K562 (cell line): ENCODE measurements around the gene NFATC3. TPM values are rescaled to one million over a fixed set of nuclear protein-coding genes. Genes with fewer than 3 reads are reported as not detected.

Experiments used
- CSDE1 ChIP-seq, 2 experiments: fragments of 450-650 bp; IDR thresholded peaks; 2 replicates each; pipeline ENCODE4 v1.6.1; 2016; ENCODE audit warnings: mild to moderate bottlenecking in 1 of 2
- HEY1 ChIP-seq: fragments of 250-450 bp; sonication (Bioruptor Pico); IDR thresholded peaks from 2 replicates; pipeline ENCODE4 v1.5.0; 2020; ENCODE audit warnings: mild to moderate bottlenecking, moderate library complexity, borderline replicate concordance
- JUNB ChIP-seq: fragments of 450-650 bp; formaldehyde crosslinking; conservative IDR thresholded peaks from 2 replicates; pipeline ENCODE4 v1.4.0; 2020; ENCODE audit warnings: mild to moderate bottlenecking
- MCM7 ChIP-seq, 2 experiments: fragments of 450-650 bp; IDR thresholded peaks; 2 replicates each; pipeline ENCODE4 v1.6.1; 2016 to 2018
- PHB2 ChIP-seq: fragments of 450-650 bp; IDR thresholded peaks from 2 replicates; pipeline ENCODE4 v1.6.1; 2017; ENCODE audit warnings: low read depth
- RB1 ChIP-seq: fragments of 450-650 bp; IDR thresholded peaks from 2 replicates; pipeline ENCODE4 v1.6.1; 2017; ENCODE audit warnings: low read depth, mild to moderate bottlenecking
- RBM17 ChIP-seq: fragments of 200-400 bp; formaldehyde crosslinking; IDR thresholded peaks from 2 replicates; pipeline ENCODE4 v1.6.1; 2017; ENCODE audit warnings: low read depth, mild to moderate bottlenecking, low read length, borderline replicate concordance
- RNF2 ChIP-seq: sonication (generic); IDR thresholded peaks from 2 replicates; pipeline ENCODE4 v1.6.1; 2016
- SIN3B ChIP-seq: fragments of 450-650 bp; IDR thresholded peaks from 2 replicates; pipeline ENCODE4 v1.6.1; 2017; ENCODE audit warnings: low read depth, mild to moderate bottlenecking, moderate library complexity
- SIRT6 ChIP-seq: IDR thresholded peaks from one replicate; pipeline ENCODE4 v1.6.1; 2012; ENCODE audit warnings: low read depth, mild to moderate bottlenecking, control low read depth, inconsistent platforms, low read length, moderate library complexity
- SIX5 ChIP-seq, 2 experiments: IDR thresholded peaks; 2 replicates each; pipeline ENCODE4 v1.6.1; 2011; ENCODE audit warnings: low read length in 2 of 2, borderline replicate concordance in 1 of 2, low read depth in 1 of 2, mild to moderate bottlenecking in 1 of 2, moderate library complexity in 1 of 2; ENCODE audit not compliant: insufficient read depth in 1 of 2
- SOX6 ChIP-seq: fragments of 450-650 bp; IDR thresholded peaks from 2 replicates; pipeline ENCODE4 v1.6.1; 2014; ENCODE audit warnings: mild to moderate bottlenecking
- SRSF7 ChIP-seq: fragments of 200-400 bp; formaldehyde crosslinking; optimal IDR thresholded peaks from 2 replicates; pipeline ENCODE3; 2017; ENCODE audit warnings: mild to moderate bottlenecking, low read depth, low read length
- TEAD4 ChIP-seq, 2 experiments: sonication (generic) in 1 of 2; formaldehyde crosslinking in 1 of 2; IDR thresholded peaks; 2 replicates each; pipeline versions ENCODE4 v1.6.1 to v1.8.0; 2012 to 2022; ENCODE audit warnings: borderline replicate concordance in 1 of 2, inconsistent platforms in 1 of 2, low read length in 1 of 2, mild to moderate bottlenecking in 1 of 2, missing genetic modification reagents in 1 of 2
- WHSC1 ChIP-seq: IDR thresholded peaks from one replicate; pipeline ENCODE4 v1.6.1; 2012; ENCODE audit warnings: low read length, control low read depth, inconsistent platforms
- ZNF175 ChIP-seq: fragments of 200-800 bp; sonication (Bioruptor generic); IDR thresholded peaks from 2 replicates; pipeline ENCODE4 v1.6.1; 2016; ENCODE audit warnings: low read depth, mild to moderate bottlenecking, missing genetic modification characterization, missing compliant biosample characterization
- ZNF239 ChIP-seq: fragments of 250-450 bp; sonication (Bioruptor Pico); IDR thresholded peaks from 2 replicates; pipeline ENCODE4 v1.4.0; 2020; ENCODE audit warnings: mild to moderate bottlenecking
- ZNF57 ChIP-seq: fragments of 450-650 bp; formaldehyde crosslinking; IDR thresholded peaks from 2 replicates; pipeline ENCODE4 v1.4.0; 2020; ENCODE audit warnings: mild to moderate bottlenecking, moderate library complexity
- polyA plus RNA-seq, 8 experiments: library from polyadenylated mRNA; depleted of rRNA in 4 of 8; stranded (reverse) in 5 of 8; unstranded in 3 of 8; fragments of >200 nt; fragmentation: Nextera tagmentation in 2 of 8; fragmentation: Illumina TruSeq in 1 of 8; extraction: Ambion mirVana in 2 of 8; extraction: Trizol in 1 of 8; gene quantifications; 2 replicates each; pipeline versions ENCODE4 v1.2.1 to v1.2.3, GENCODE V29; 2011 to 2014; ENCODE audit warnings: inconsistent platforms in 1 of 8, missing spikeins in 1 of 8
- total RNA-seq, 7 experiments: library from RNA; depleted of rRNA in 6 of 7; stranded (reverse); fragments of >200 nt in 6 of 7; fragmentation: Illumina TruSeq in 2 of 7; extraction: Trizol in 2 of 7; gene quantifications; 2 replicates each; pipeline versions ENCODE4 v1.2.1 to v1.2.3, GENCODE V29; 2011 to 2021; ENCODE audit warnings: low replicate concordance in 1 of 7
- TF ChIP-seq, protein P1 (sequence below): fragments of 200-800 bp; sonication (Bioruptor generic); IDR thresholded peaks from 2 replicates; pipeline ENCODE4 v1.6.1; 2017; ENCODE audit warnings: missing genetic modification characterization, missing compliant biosample characterization
- TF ChIP-seq, protein P2 (sequence below): fragments of 450-650 bp; formaldehyde crosslinking; IDR thresholded peaks from 2 replicates; pipeline ENCODE4 v1.4.0; 2020; ENCODE audit warnings: mild to moderate bottlenecking, moderate library complexity
- TF ChIP-seq, protein P3 (sequence below): sonication (generic); formaldehyde crosslinking; IDR thresholded peaks from 2 replicates; pipeline ENCODE4 v1.8.0; 2022; ENCODE audit warnings: missing genetic modification reagents, mild to moderate bottlenecking, borderline replicate concordance
- TF ChIP-seq, protein P4 (sequence below): fragments of 250-450 bp; sonication (Bioruptor Pico); IDR thresholded peaks from 2 replicates; pipeline ENCODE4 v1.6.1; 2021; ENCODE audit warnings: mild to moderate bottlenecking
- TF ChIP-seq, protein P5 (sequence below): sonication (generic); formaldehyde crosslinking; IDR thresholded peaks from 2 replicates; pipeline ENCODE4 v1.8.1; 2023; ENCODE audit warnings: mild to moderate bottlenecking, missing genetic modification reagents

NFATC3 gene
- total and polyA plus RNA-seq, 9 of the 15 experiments (the other 6 are each of a cell fraction or from before 2014, with no cell fraction given): 15.7 to 98.4 (median 59.4) TPM

DNA sequence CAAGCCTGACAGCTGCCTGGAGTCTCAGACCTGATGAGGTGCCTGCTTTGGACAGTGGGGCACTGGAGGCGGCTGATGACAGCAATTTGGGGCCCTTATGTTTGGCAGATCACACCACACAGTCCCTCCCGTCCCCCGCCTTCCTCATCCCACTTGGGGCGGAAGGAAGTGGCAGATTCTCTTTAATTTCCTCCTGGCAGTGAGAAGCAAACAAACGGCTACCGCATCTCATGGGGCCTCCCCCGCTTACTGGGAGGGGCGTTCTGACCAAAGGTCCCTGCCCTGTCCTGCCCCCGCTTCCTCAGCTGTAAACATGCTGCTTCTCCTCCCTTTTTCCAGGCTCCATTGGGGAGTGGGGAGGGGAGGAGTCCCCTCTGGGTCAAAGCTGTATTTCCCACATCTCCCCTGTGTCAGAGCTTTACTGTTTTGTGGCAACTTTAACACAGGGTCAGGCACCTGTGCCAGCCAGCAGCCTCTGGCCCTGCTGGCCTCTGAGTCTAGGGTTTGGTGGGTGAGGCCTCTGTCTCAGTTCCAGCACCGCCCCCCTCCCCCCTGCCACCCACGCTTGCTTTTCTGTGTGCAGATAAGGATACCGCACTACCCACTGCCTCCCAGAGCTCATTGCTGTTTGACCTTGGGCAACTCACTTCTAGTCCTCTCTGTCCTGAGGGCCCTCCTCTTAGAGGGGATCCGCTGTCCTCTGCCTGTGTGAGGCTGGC lies 5.4 kb upstream of the NFATC3 start (continued):
- TF ChIP-seq ZNF57 (no peak; the same call in 1 of the 2 replicates), ZNF175 (CRISPR knock-in tag) (peak; percentile 96), WHSC1 (no peak), CSDE1 (IDR thresholded peaks at IDR 0.05) (no peak), JUNB (CRISPR knock-in tag) (no peak), MCM7 (IDR thresholded peaks at IDR 0.05) (no peak), PHB2 (no peak), TEAD4 (IDR thresholded peaks at IDR 0.05; ENCODE audit: low read length) (peak; percentile 53; the same call in 1 of the 2 replicates), TEAD4 (CRISPR knock-in tag; IDR thresholded peaks at IDR 0.05; ENCODE audit: borderline replicate concordance) (no peak), RB1 (0 out of 2 replicates have a peak, but pooled peaks have one; percentile 6), SIN3B (no peak), RBM17 (no peak), SOX6 (peak; percentile 80), RNF2 (peak; percentile 98), HEY1 (CRISPR knock-in tag) (0 out of 2 replicates have a peak, but pooled peaks have one; percentile 18), SRSF7 (no peak), SIRT6 (no peak), ZNF239 (CRISPR knock-in tag) (peak; percentile 60), SIX5 (IDR thresholded peaks at IDR 0.05; ENCODE audit: borderline replicate concordance in 1 of 2, insufficient read depth in 1 of 2, low read depth in 1 of 2, low read length in 2 of 2) (no peak)
- TF ChIP-seq, protein P1, sequence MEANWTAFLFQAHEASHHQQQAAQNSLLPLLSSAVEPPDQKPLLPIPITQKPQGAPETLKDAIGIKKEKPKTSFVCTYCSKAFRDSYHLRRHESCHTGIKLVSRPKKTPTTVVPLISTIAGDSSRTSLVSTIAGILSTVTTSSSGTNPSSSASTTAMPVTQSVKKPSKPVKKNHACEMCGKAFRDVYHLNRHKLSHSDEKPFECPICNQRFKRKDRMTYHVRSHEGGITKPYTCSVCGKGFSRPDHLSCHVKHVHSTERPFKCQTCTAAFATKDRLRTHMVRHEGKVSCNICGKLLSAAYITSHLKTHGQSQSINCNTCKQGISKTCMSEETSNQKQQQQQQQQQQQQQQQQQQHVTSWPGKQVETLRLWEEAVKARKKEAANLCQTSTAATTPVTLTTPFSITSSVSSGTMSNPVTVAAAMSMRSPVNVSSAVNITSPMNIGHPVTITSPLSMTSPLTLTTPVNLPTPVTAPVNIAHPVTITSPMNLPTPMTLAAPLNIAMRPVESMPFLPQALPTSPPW (CRISPR knock-in tag): peak; percentile 96
- TF ChIP-seq, protein P2, sequence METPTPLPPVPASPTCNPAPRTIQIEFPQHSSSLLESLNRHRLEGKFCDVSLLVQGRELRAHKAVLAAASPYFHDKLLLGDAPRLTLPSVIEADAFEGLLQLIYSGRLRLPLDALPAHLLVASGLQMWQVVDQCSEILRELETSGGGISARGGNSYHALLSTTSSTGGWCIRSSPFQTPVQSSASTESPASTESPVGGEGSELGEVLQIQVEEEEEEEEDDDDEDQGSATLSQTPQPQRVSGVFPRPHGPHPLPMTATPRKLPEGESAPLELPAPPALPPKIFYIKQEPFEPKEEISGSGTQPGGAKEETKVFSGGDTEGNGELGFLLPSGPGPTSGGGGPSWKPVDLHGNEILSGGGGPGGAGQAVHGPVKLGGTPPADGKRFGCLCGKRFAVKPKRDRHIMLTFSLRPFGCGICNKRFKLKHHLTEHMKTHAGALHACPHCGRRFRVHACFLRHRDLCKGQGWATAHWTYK (CRISPR knock-in tag): peak; percentile 83; the same call in 1 of the 2 replicates
- TF ChIP-seq, protein P3, sequence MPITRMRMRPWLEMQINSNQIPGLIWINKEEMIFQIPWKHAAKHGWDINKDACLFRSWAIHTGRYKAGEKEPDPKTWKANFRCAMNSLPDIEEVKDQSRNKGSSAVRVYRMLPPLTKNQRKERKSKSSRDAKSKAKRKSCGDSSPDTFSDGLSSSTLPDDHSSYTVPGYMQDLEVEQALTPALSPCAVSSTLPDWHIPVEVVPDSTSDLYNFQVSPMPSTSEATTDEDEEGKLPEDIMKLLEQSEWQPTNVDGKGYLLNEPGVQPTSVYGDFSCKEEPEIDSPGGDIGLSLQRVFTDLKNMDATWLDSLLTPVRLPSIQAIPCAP: no peak
- TF ChIP-seq, protein P4, sequence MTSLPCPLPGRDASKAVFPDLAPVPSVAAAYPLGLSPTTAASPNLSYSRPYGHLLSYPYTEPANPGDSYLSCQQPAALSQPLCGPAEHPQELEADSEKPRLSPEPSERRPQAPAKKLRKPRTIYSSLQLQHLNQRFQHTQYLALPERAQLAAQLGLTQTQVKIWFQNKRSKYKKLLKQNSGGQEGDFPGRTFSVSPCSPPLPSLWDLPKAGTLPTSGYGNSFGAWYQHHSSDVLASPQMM: no peak
- TF ChIP-seq, protein P5, sequence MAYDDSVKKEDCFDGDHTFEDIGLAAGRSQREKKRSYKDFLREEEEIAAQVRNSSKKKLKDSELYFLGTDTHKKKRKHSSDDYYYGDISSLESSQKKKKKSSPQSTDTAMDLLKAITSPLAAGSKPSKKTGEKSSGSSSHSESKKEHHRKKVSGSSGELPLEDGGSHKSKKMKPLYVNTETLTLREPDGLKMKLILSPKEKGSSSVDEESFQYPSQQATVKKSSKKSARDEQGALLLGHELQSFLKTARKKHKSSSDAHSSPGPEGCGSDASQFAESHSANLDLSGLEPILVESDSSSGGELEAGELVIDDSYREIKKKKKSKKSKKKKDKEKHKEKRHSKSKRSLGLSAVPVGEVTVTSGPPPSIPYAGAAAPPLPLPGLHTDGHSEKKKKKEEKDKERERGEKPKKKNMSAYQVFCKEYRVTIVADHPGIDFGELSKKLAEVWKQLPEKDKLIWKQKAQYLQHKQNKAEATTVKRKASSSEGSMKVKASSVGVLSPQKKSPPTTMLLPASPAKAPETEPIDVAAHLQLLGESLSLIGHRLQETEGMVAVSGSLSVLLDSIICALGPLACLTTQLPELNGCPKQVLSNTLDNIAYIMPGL: no peak
